Ascending aorta (tissue), 2 donors: Measurements from ENCODE around the gene PADI2. TPM values are rescaled to one million over a fixed set of nuclear protein-coding genes. Genes with fewer than 3 reads are reported as not detected.

Experiments used
- DNase-seq, 2 donors: peaks; one replicate each; pipeline ENCODE4 v3.0.0-alpha.2; 2019; ENCODE audit warnings: low spot score in 2 of 2
- H3K27ac ChIP-seq, 2 donors: fragments of 200-600 bp; sonication (generic); one replicate each; pipeline ENCODE4 v1.5.1; 2016 to 2017; ENCODE audit warnings: mild to moderate bottlenecking in 1 of 2
- H3K27me3 ChIP-seq: fragments of 200-600 bp; sonication (generic); one replicate; pipeline ENCODE4 v1.5.1; 2017
- H3K36me3 ChIP-seq, 2 donors: fragments of 200-600 bp; sonication (generic); one replicate each; pipeline ENCODE4 v1.5.1; 2016
- H3K4me1 ChIP-seq, 2 donors: fragments of 200-600 bp; sonication (generic); one replicate each; pipeline ENCODE4 v1.5.1; 2016 to 2017; ENCODE audit warnings: mild to moderate bottlenecking in 1 of 2
- H3K4me3 ChIP-seq, 2 donors: fragments of 200-600 bp; sonication (generic); one replicate each; pipeline ENCODE4 v1.5.1; 2016 to 2017; ENCODE audit warnings: mild to moderate bottlenecking in 1 of 2
- H3K9me3 ChIP-seq, 2 donors: fragments of 200-600 bp; sonication (generic); one replicate each; pipeline ENCODE4 v1.5.1; 2016
- CTCF ChIP-seq, 3 experiments: fragments of 200-600 bp in 2 of 3; fragments of 450-650 bp in 1 of 3; sonication (generic) in 2 of 3; IDR thresholded peaks; one replicate each; pipeline ENCODE4 v1.5.1; 2016 to 2019; ENCODE audit warnings: antibody characterized with exemption in 3 of 3, mild to moderate bottlenecking in 1 of 3, moderate library complexity in 1 of 3
- intact Hi-C: fragments of 100-400 bp; cut with DNase I; formaldehyde crosslinking; loops from one replicate; pipeline ENCODE4 v1.15.1; 2023
- total RNA-seq: library from RNA; depleted of rRNA; stranded (reverse); fragments of >200 nt; gene quantifications from one replicate; pipeline ENCODE4 v1.1.0, GENCODE V29; 2016

Gene PADI2
- total RNA-seq, 1 donor from 2014 or later, result 0.21 TPM

GRCh38 chr1:17163789-17164666 lies 44.8 kb upstream of the PADI2 start:
- H3K36me3 ChIP-seq, result no peaks in the 10 kb centered on the region
- H3K27me3 ChIP-seq, result no peaks in the 10 kb centered on the region

GRCh38 chr1:17163371-17163770 lies 44.1 kb upstream of the PADI2 start:
- H3K27me3 ChIP-seq, result no peaks in the 10 kb centered on the region

More at GRCh38 chr1:17163789-17164666, 44.8 kb upstream of the PADI2 start:
- H3K9me3 ChIP-seq, result no peaks in the 10 kb centered on the region
- no peak for TF ChIP-seq CTCF (IDR thresholded peaks at IDR 0.05)
- H3K4me3 ChIP-seq, result no peak overlapping the region
- H3K27ac ChIP-seq, result no peak overlapping the region
- no peak for DNase-seq
- no peaks in the 10 kb centered on the region for H3K4me1 ChIP-seq
- intact Hi-C loops, result no loop called here

GRCh38 chr1:17162941-17163340 lies 43.7 kb upstream of the PADI2 start:
- Histone ChIP-seq H3K36me3 (no peaks in the 10 kb centered on the region), H3K27me3 (no peaks in the 10 kb centered on the region), H3K9me3 (no peaks in the 10 kb centered on the region), H3K27ac (no peak overlapping the region), H3K4me3 (no peak overlapping the region), H3K4me1 (no peaks in the 10 kb centered on the region)
- TF ChIP-seq CTCF (IDR thresholded peaks at IDR 0.05), result no peak
- no peak for DNase-seq
- intact Hi-C loops, result no loop called here

More at GRCh38 chr1:17163371-17163770, 44.1 kb upstream of the PADI2 start:
- no peaks in the 10 kb centered on the region for H3K9me3 ChIP-seq
- no peaks in the 10 kb centered on the region for H3K4me1 ChIP-seq
- intact Hi-C loops, result no loop called here
- no peaks in the 10 kb centered on the region for H3K36me3 ChIP-seq
- no peak overlapping the region for H3K4me3 ChIP-seq
- no peak overlapping the region for H3K27ac ChIP-seq
- no peak for TF ChIP-seq CTCF (IDR thresholded peaks at IDR 0.05)
- no peak for DNase-seq

GRCh38 chr1:17161926-17162800 lies 42.9 kb upstream of the PADI2 start:
- Histone ChIP-seq H3K9me3 (no peaks in the 10 kb centered on the region), H3K4me1 (no peaks in the 10 kb centered on the region), H3K27ac (no peak overlapping the region), H3K4me3 (no peak overlapping the region), H3K27me3 (no peaks in the 10 kb centered on the region), H3K36me3 (no peaks in the 10 kb centered on the region)
- intact Hi-C loops, result no loop called here
- no peak for TF ChIP-seq CTCF (IDR thresholded peaks at IDR 0.05)
- DNase-seq, result no peak

GRCh38 chr1:17161137-17161740 lies 42.0 kb upstream of the PADI2 start:
- H3K27me3 ChIP-seq, result no peaks in the 10 kb centered on the region
- H3K9me3 ChIP-seq, result no peaks in the 10 kb centered on the region
- intact Hi-C loops, result no loop called here
- no peak overlapping the region for H3K4me3 ChIP-seq
- no peak for TF ChIP-seq CTCF (IDR thresholded peaks at IDR 0.05)
- DNase-seq, result no peak
- H3K27ac ChIP-seq, result no peak overlapping the region
- H3K4me1 ChIP-seq, result no peaks in the 10 kb centered on the region
- H3K36me3 ChIP-seq, result no peaks in the 10 kb centered on the region
